SK-N-SH (cell line): Measurements from ENCODE around the gene NIT1. TPM values are rescaled to one million over a fixed set of nuclear protein-coding genes. Genes with fewer than 3 reads are reported as not detected.

Experiments used
- CTCF ChIA-PET: fragments of 300-600, 350-600 bp; formaldehyde crosslinking; extraction: SDS; loops from one replicate; lab custom pipeline; 2021; lab: Yijun Ruan, JAX
- POLR2A ChIA-PET: fragments of 350-600 bp; sonication (Branson Sonifier 250); formaldehyde crosslinking; extraction: SDS; loops from one replicate; lab custom pipeline; 2020; ENCODE audit warnings: antibody characterized with exemption, inconsistent platforms; lab: Yijun Ruan, JAX
- DNase-seq: peaks from one replicate; pipeline ENCODE4 v3.0.0; 2012
- H2AFZ ChIP-seq: fragments of 200-600 bp; sonication (generic); 2 replicates; pipeline ENCODE4 v1.8.1; 2016; ENCODE audit warnings: antibody characterized with exemption, mild to moderate bottlenecking, low read depth
- H3F3A ChIP-seq: fragments of 200-600 bp; sonication (generic); replicated peaks from 2 replicates; pipeline ENCODE3; 2016; ENCODE audit warnings: antibody characterized with exemption, mild to moderate bottlenecking; ENCODE audit not compliant: insufficient read depth
- H3K27ac ChIP-seq, 2 experiments: fragments of 200-500 bp in 1 of 2; fragments of 200-600 bp in 1 of 2; sonication (Bioruptor generic) in 1 of 2; sonication (generic), shearing (Covaris generic) in 1 of 2; 2 replicates each; pipeline versions ENCODE4 v1.5.1 to v1.6.1; 2014 to 2016; ENCODE audit warnings: low read depth in 2 of 2, inconsistent platforms in 1 of 2, low read length in 1 of 2, mild to moderate bottlenecking in 1 of 2, mixed read lengths in 1 of 2
- H3K27me3 ChIP-seq: fragments of 200-600 bp; sonication (generic), shearing (Covaris generic); 2 replicates; pipeline ENCODE4 v1.6.1; 2016; ENCODE audit warnings: mixed run types; ENCODE audit not compliant: insufficient read depth
- H3K36me3 ChIP-seq, 2 experiments: fragments of 200-500 bp in 1 of 2; fragments of 200-600 bp in 1 of 2; sonication (Bioruptor generic) in 1 of 2; sonication (generic) in 1 of 2; replicated peaks in 1 of 2; 2 replicates each; pipeline versions ENCODE3 to v1.5.1; 2014 to 2016; ENCODE audit warnings: low read length in 1 of 2, mild to moderate bottlenecking in 1 of 2; ENCODE audit not compliant: insufficient read depth in 2 of 2, control insufficient read depth in 1 of 2
- H3K4me1 ChIP-seq, 2 experiments: fragments of 200-500 bp in 1 of 2; fragments of 200-600 bp in 1 of 2; sonication (Bioruptor generic) in 1 of 2; sonication (generic), shearing (Covaris generic) in 1 of 2; 2 replicates each; pipeline versions ENCODE4 v1.5.1 to v1.6.1; 2014 to 2016; ENCODE audit warnings: low read depth in 1 of 2, low read length in 1 of 2, mixed run types in 1 of 2; ENCODE audit not compliant: insufficient read depth in 2 of 2, control insufficient read depth in 1 of 2
- H3K4me2 ChIP-seq: fragments of 200-600 bp; sonication (generic), shearing (Covaris generic); 2 replicates; pipeline ENCODE4 v1.6.1; 2017; ENCODE audit warnings: mixed run types
- H3K4me3 ChIP-seq, 2 experiments: fragments of 200-500 bp in 1 of 2; fragments of 200-600 bp in 1 of 2; sonication (Bioruptor generic) in 1 of 2; sonication (generic), shearing (Covaris generic) in 1 of 2; 2 replicates each; pipeline versions ENCODE4 v1.5.1 to v1.8.1; 2014 to 2016; ENCODE audit warnings: low read depth in 2 of 2, inconsistent platforms in 1 of 2, low read length in 1 of 2, mild to moderate bottlenecking in 1 of 2, mixed read lengths in 1 of 2, moderate library complexity in 1 of 2
- H3K79me2 ChIP-seq: fragments of 200-600 bp; sonication (generic); 2 replicates; pipeline ENCODE4 v1.8.1; 2017; ENCODE audit warnings: mild to moderate bottlenecking; ENCODE audit not compliant: insufficient read depth
- H3K9ac ChIP-seq: fragments of 200-600 bp; sonication (generic); 2 replicates; pipeline ENCODE4 v1.6.1; 2017; ENCODE audit warnings: mixed run types
- H3K9me2 ChIP-seq: fragments of 200-600 bp; sonication (generic); 2 replicates; pipeline ENCODE4 v1.6.1; 2017; ENCODE audit warnings: mixed run types
- H3K9me3 ChIP-seq: fragments of 200-600 bp; sonication (generic); 2 replicates; pipeline ENCODE4 v1.6.1; 2017; ENCODE audit warnings: mixed run types, mild to moderate bottlenecking, moderate library complexity
- H4K20me1 ChIP-seq: fragments of 200-600 bp; sonication (generic); 2 replicates; pipeline ENCODE4 v1.6.1; 2017; ENCODE audit warnings: mild to moderate bottlenecking, mixed run types; ENCODE audit not compliant: insufficient read depth
- ELF1 ChIP-seq: IDR thresholded peaks from 2 replicates; pipeline ENCODE4 v1.4.0; 2012
- EP300 ChIP-seq, 2 experiments: IDR thresholded peaks; 2 replicates each; pipeline versions ENCODE4 v1.4.0 to v1.6.1; 2012; ENCODE audit warnings: borderline replicate concordance in 1 of 2, low read depth in 1 of 2, low read length in 1 of 2
- EZH2phosphoT487 ChIP-seq: fragments of 200-600 bp; sonication (generic); IDR thresholded peaks from 2 replicates; pipeline ENCODE4 v1.6.1; 2017; ENCODE audit warnings: low read depth, mixed run types, mild to moderate bottlenecking, antibody characterized with exemption, moderate library complexity, borderline replicate concordance
- FOXM1 ChIP-seq: IDR thresholded peaks from 2 replicates; pipeline ENCODE4 v1.4.0; 2012; ENCODE audit warnings: low read depth, mild to moderate bottlenecking
- GABPA ChIP-seq: IDR thresholded peaks from 2 replicates; pipeline ENCODE4 v1.4.0; 2012; ENCODE audit warnings: low read depth, mild to moderate bottlenecking
- RXRA ChIP-seq: IDR thresholded peaks from 2 replicates; pipeline ENCODE4 v1.4.0; 2012; ENCODE audit warnings: low read depth, mild to moderate bottlenecking, borderline replicate concordance
- TCF12 ChIP-seq: IDR thresholded peaks from 2 replicates; pipeline ENCODE4 v1.4.0; 2012
- USF1 ChIP-seq: IDR thresholded peaks from 2 replicates; pipeline ENCODE4 v1.4.0; 2012; ENCODE audit warnings: low read depth, borderline replicate concordance
- ZBTB33 ChIP-seq: IDR thresholded peaks from 2 replicates; pipeline ENCODE4 v1.4.0; 2012; ENCODE audit warnings: low read depth, borderline replicate concordance
- WGBS: methylation state at CpG from one replicate; pipeline ENCODE4 v1.1.6; 2017; ENCODE audit warnings: low lambda C conversion rate; 5-methylcytosine and 5-hydroxymethylcytosine counted together
- polyA plus RNA-seq, 3 experiments: library from polyadenylated mRNA; depleted of rRNA; stranded (reverse); fragments of >200 nt; gene quantifications; 2 replicates each; pipeline ENCODE4 v1.2.3, GENCODE V29; 2012
- TF ChIP-seq, protein P1 (sequence below): fragments of 200-600 bp; sonication (generic); IDR thresholded peaks from 2 replicates; pipeline ENCODE4 v1.6.1; 2017; ENCODE audit warnings: antibody characterized with exemption, mild to moderate bottlenecking, moderate library complexity

NIT1 gene
- polyA plus RNA-seq, 1 of the 3 experiments (the other 2 are of a cell fraction) = 38.7 TPM

DNA sequence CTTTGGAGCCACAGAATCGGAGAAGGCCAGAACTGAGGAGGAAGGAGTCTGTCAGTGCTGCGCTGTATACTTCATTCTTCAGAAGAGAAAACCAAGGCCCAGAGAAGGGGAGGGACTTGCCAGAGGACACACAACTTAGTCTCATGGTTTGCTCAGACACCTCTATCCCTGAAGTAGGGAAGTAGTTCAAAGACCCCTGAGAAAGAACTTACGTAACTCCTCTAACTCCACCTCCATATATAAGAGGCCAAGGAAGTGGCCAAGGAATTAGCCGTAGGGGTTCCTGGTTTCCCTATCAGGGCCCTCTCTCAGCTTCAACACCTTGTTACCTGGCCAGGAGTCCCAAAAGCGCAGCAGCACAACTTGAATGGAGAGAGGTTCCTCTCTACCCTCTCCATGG is 28.0 kb upstream of the NIT1 start (continued):
- TF ChIP-seq ZBTB33 = no peak
- TF ChIP-seq, protein P1, sequence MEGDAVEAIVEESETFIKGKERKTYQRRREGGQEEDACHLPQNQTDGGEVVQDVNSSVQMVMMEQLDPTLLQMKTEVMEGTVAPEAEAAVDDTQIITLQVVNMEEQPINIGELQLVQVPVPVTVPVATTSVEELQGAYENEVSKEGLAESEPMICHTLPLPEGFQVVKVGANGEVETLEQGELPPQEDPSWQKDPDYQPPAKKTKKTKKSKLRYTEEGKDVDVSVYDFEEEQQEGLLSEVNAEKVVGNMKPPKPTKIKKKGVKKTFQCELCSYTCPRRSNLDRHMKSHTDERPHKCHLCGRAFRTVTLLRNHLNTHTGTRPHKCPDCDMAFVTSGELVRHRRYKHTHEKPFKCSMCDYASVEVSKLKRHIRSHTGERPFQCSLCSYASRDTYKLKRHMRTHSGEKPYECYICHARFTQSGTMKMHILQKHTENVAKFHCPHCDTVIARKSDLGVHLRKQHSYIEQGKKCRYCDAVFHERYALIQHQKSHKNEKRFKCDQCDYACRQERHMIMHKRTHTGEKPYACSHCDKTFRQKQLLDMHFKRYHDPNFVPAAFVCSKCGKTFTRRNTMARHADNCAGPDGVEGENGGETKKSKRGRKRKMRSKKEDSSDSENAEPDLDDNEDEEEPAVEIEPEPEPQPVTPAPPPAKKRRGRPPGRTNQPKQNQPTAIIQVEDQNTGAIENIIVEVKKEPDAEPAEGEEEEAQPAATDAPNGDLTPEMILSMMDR = no peak
- TF ChIP-seq USF1 = no peak
- no peak for TF ChIP-seq RXRA
- no peak for TF ChIP-seq TCF12

- Histone ChIP-seq H3F3A (no peaks in the 10 kb centered on the region), H3K9me2 (no peaks in the 10 kb centered on the region), H3K9ac (no peak overlapping the region), H3K4me3 (no peak overlapping the region), H3K27me3 (no peaks in the 10 kb centered on the region), H3K9me3 (no peaks in the 10 kb centered on the region), H3K27ac (no peak overlapping the region), H3K4me2 (no peak overlapping the region), H2AFZ (no peak overlapping the region), H3K79me2 (no peaks in the 10 kb centered on the region), H3K4me1 (0 out of 4 replicates have a peak, but pooled peaks cover 0 to 6% of the 10 kb centered on the region in 2 experiments), H3K36me3 (no peaks in the 10 kb centered on the region), H4K20me1 (no peaks in the 10 kb centered on the region)
- TF ChIP-seq EP300 (IDR thresholded peaks at IDR 0.05; ENCODE audit: borderline replicate concordance in 1 of 2, low read depth in 1 of 2, low read length in 1 of 2) = no peak
- TF ChIP-seq ELF1 = no peak
- no peak for TF ChIP-seq USF1
- TF ChIP-seq EZH2phosphoT487 = no peak
- no peak for TF ChIP-seq GABPA
- no peak for TF ChIP-seq FOXM1
- WGBS = 69% methylated on average over 3 of the region's 3 CpGs
- POLR2A ChIA-PET = no interaction called here
- DNase-seq = no peak
- CTCF ChIA-PET = interaction anchor here (0.9 kb wide), 1 partner anchor 19 kb away, joined by 3 read pairs; no protein-coding TSS in a partner anchor
These were observed 27.3 kb upstream of the NIT1 start for GRCh38 chr1:161090617-161091016.
